ENCODE data around the gene TMEM54. TPM values are rescaled to one million over a fixed set of nuclear protein-coding genes. Genes with fewer than 3 reads are reported as not detected.

Gene TMEM54
- total and polyA plus RNA-seq, 9 of the 15 experiments (the other 6 are each of a cell fraction or from before 2014, with no cell fraction given): 1.00 to 16.2 (median 8.2) TPM

- no peak for TF ChIP-seq OTX1 (CRISPR knock-in tag; IDR thresholded peaks at IDR 0.05)
- TF ChIP-seq ZFP1 (CRISPR knock-in tag; IDR thresholded peaks at IDR 0.05): no peak
- no peak for TF ChIP-seq CREB1 (IDR thresholded peaks at IDR 0.05)
- TF ChIP-seq CREB1 (CRISPR knock-in tag; IDR thresholded peaks at IDR 0.05): peak; percentile 28
- TF ChIP-seq PTTG1 (tag; IDR thresholded peaks at IDR 0.05; ENCODE audit: low read depth): no peak
- no peak for TF ChIP-seq SREBF2 (CRISPR knock-in tag; IDR thresholded peaks at IDR 0.05)
- TF ChIP-seq HNRNPL (IDR thresholded peaks at IDR 0.05; ENCODE audit: low read depth, low read length): peak; percentile 85
- no peak for TF ChIP-seq ZNF175 (CRISPR knock-in tag; IDR thresholded peaks at IDR 0.05; ENCODE audit: low read depth)
- TF ChIP-seq, protein P1, sequence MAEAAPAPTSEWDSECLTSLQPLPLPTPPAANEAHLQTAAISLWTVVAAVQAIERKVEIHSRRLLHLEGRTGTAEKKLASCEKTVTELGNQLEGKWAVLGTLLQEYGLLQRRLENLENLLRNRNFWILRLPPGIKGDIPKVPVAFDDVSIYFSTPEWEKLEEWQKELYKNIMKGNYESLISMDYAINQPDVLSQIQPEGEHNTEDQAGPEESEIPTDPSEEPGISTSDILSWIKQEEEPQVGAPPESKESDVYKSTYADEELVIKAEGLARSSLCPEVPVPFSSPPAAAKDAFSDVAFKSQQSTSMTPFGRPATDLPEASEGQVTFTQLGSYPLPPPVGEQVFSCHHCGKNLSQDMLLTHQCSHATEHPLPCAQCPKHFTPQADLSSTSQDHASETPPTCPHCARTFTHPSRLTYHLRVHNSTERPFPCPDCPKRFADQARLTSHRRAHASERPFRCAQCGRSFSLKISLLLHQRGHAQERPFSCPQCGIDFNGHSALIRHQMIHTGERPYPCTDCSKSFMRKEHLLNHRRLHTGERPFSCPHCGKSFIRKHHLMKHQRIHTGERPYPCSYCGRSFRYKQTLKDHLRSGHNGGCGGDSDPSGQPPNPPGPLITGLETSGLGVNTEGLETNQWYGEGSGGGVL (CRISPR knock-in tag; IDR thresholded peaks at IDR 0.05): no peak
- no peak for TF ChIP-seq ZNF778 (CRISPR knock-in tag; IDR thresholded peaks at IDR 0.05)
- no peak for TF ChIP-seq NR3C1 (CRISPR knock-in tag; IDR thresholded peaks at IDR 0.05)
- peak; percentile 78; the same call in 1 of the 2 replicates for TF ChIP-seq ATF7 (IDR thresholded peaks at IDR 0.05)
- no peak for TF ChIP-seq FOSL1 (tag; conservative IDR thresholded peaks at IDR 0.05)
- peak in 1 of 3 experiments; percentile 8 for TF ChIP-seq YY1 (IDR thresholded peaks at IDR 0.05; ENCODE audit: borderline replicate concordance in 1 of 3, control insufficient read depth in 1 of 3, extremely low read depth in 1 of 3, insufficient read depth in 3 of 3, insufficient read length in 1 of 3, insufficient replicate concordance in 2 of 3, low read depth in 1 of 3, low read length in 2 of 3)
- TF ChIP-seq ELF4 (CRISPR knock-in tag; IDR thresholded peaks at IDR 0.05): no peak
- no peak for TF ChIP-seq ZBTB40 (IDR thresholded peaks at IDR 0.05)
- no peak for TF ChIP-seq ZBTB40 (CRISPR knock-in tag; IDR thresholded peaks at IDR 0.05)
Measured at GRCh38 chr1:32892368-32893197, 8.6 kb downstream of the TMEM54 start (continued).

Measured in K562 (cell line).